H9 (cell line): ENCODE results near the gene TNFRSF6B. TPM values are rescaled to one million over a fixed set of nuclear protein-coding genes. Genes with fewer than 3 reads are reported as not detected.

Source experiments
- DNase-seq: peaks from one replicate; pipeline ENCODE4 v3.0.0-alpha.2; 2017
- H2AFZ ChIP-seq: one replicate; pipeline ENCODE4 v1.6.1; 2013; ENCODE audit warnings: mild to moderate bottlenecking, low read length, control low read depth, moderate library complexity
- H2AK5ac ChIP-seq: 2 replicates; pipeline ENCODE4 v1.6.1; 2013; ENCODE audit warnings: low read length, control low read depth, mixed read lengths; ENCODE audit not compliant: insufficient read length
- H2BK120ac ChIP-seq: one replicate; pipeline ENCODE4 v1.6.1; 2013; ENCODE audit warnings: low read depth, mild to moderate bottlenecking, low read length, control low read depth, inconsistent platforms; ENCODE audit not compliant: poor library complexity, severe bottlenecking
- H2BK12ac ChIP-seq: 2 replicates; pipeline ENCODE4 v1.6.1; 2013; ENCODE audit warnings: low read length, control low read depth, mixed read lengths, low read depth; ENCODE audit not compliant: insufficient read length
- H2BK15ac ChIP-seq: 2 replicates; pipeline ENCODE4 v1.6.1; 2013; ENCODE audit warnings: low read depth, low read length, control low read depth
- H2BK20ac ChIP-seq: one replicate; pipeline ENCODE4 v1.6.1; 2013; ENCODE audit warnings: low read depth, mild to moderate bottlenecking, low read length, control low read depth, inconsistent platforms; ENCODE audit not compliant: poor library complexity, severe bottlenecking
- H2BK5ac ChIP-seq: 2 replicates; pipeline ENCODE4 v1.6.1; 2013; ENCODE audit warnings: low read length, control low read depth, mixed read lengths; ENCODE audit not compliant: insufficient read length
- H3K14ac ChIP-seq: 2 replicates; pipeline ENCODE4 v1.6.1; 2013; ENCODE audit warnings: low read length, control low read depth; ENCODE audit not compliant: insufficient read depth
- H3K18ac ChIP-seq: 2 replicates; pipeline ENCODE4 v1.6.1; 2013; ENCODE audit warnings: low read depth, mild to moderate bottlenecking, mixed read lengths, low read length, control low read depth; ENCODE audit not compliant: insufficient read length
- H3K23ac ChIP-seq: 2 replicates; pipeline ENCODE4 v1.6.1; 2013; ENCODE audit warnings: low read length, control low read depth, mixed read lengths, low read depth; ENCODE audit not compliant: insufficient read length
- H3K23me2 ChIP-seq: 2 replicates; pipeline ENCODE4 v1.6.1; 2013; ENCODE audit warnings: low read depth, mild to moderate bottlenecking, mixed read lengths, low read length, control low read depth; ENCODE audit not compliant: insufficient read length, poor library complexity, severe bottlenecking
- H3K27ac ChIP-seq: 2 replicates; pipeline ENCODE4 v1.5.1; 2013; ENCODE audit warnings: low read length, control low read depth, mixed read lengths, low read depth; ENCODE audit not compliant: insufficient read length
- H3K27me3 ChIP-seq: 2 replicates; pipeline ENCODE4 v1.6.1; 2013; ENCODE audit warnings: low read length, control low read depth, inconsistent platforms; ENCODE audit not compliant: insufficient read depth
- H3K4ac ChIP-seq: 2 replicates; pipeline ENCODE4 v1.6.1; 2013; ENCODE audit warnings: low read depth, mild to moderate bottlenecking, control low read depth, inconsistent platforms, low read length, moderate library complexity
- H3K4me1 ChIP-seq: 2 replicates; pipeline ENCODE4 v1.6.1; 2013; ENCODE audit warnings: low read length, control low read depth, inconsistent platforms; ENCODE audit not compliant: insufficient read depth
- H3K4me2 ChIP-seq: 2 replicates; pipeline ENCODE4 v1.6.1; 2013; ENCODE audit warnings: low read length, control low read depth, mixed read lengths; ENCODE audit not compliant: insufficient read length, insufficient read depth
- H3K56ac ChIP-seq: 2 replicates; pipeline ENCODE4 v1.6.1; 2013; ENCODE audit warnings: low read depth, mild to moderate bottlenecking, mixed read lengths, low read length, control low read depth; ENCODE audit not compliant: insufficient read length
- H3K79me1 ChIP-seq: 2 replicates; pipeline ENCODE4 v1.6.1; 2013; ENCODE audit warnings: low read depth, mild to moderate bottlenecking, moderate library complexity, low read length, control low read depth, inconsistent platforms; ENCODE audit not compliant: insufficient read depth, poor library complexity, severe bottlenecking
- H3K79me2 ChIP-seq: 2 replicates; pipeline ENCODE4 v1.6.1; 2013; ENCODE audit warnings: low read length, control low read depth, inconsistent platforms; ENCODE audit not compliant: insufficient read depth
- H3K9ac ChIP-seq: 2 replicates; pipeline ENCODE4 v1.6.1; 2013; ENCODE audit warnings: low read length, control low read depth, mixed read lengths; ENCODE audit not compliant: insufficient read length; ENCODE audit errors: extremely low read depth
- H3K9me3 ChIP-seq: one replicate; pipeline ENCODE4 v1.6.1; 2013; ENCODE audit warnings: low read depth, low read length, inconsistent platforms; ENCODE audit not compliant: control insufficient read depth
- H3T11ph ChIP-seq: one replicate; pipeline ENCODE4 v1.6.1; 2013; ENCODE audit warnings: mild to moderate bottlenecking, low read length, control low read depth, inconsistent platforms
- H4K20me1 ChIP-seq: one replicate; pipeline ENCODE4 v1.6.1; 2013; ENCODE audit not compliant: control insufficient read depth, insufficient read length, insufficient read depth
- H4K5ac ChIP-seq: 2 replicates; pipeline ENCODE4 v1.6.1; 2013; ENCODE audit warnings: low read depth, mild to moderate bottlenecking, mixed read lengths, low read length, control low read depth; ENCODE audit not compliant: insufficient read length
- H4K8ac ChIP-seq: replicated peaks from 2 replicates; pipeline ENCODE4 v1.6.1; 2013; ENCODE audit warnings: low read length, control low read depth, mixed read lengths, low read depth; ENCODE audit not compliant: insufficient read length
- H4K91ac ChIP-seq: 2 replicates; pipeline ENCODE4 v1.6.1; 2013; ENCODE audit warnings: low read depth, mild to moderate bottlenecking, moderate library complexity, mixed read lengths, low read length, control low read depth; ENCODE audit not compliant: insufficient read length
- H3K27ac Mint-ChIP-seq, 3 experiments: 2 replicates in 2 of 3; 3 replicates in 1 of 3; pipeline ENCODE4 v1.8.0; 2020 to 2021; ENCODE audit warnings: mixed read lengths in 3 of 3, mild to moderate bottlenecking in 1 of 3, moderate library complexity in 1 of 3
- H3K27me3 Mint-ChIP-seq: 2 replicates; pipeline ENCODE4 v1.8.0; 2021; ENCODE audit warnings: low read depth, mild to moderate bottlenecking, moderate library complexity, mixed read lengths
- H3K36me3 Mint-ChIP-seq, 3 experiments: 2 replicates in 2 of 3; 3 replicates in 1 of 3; pipeline ENCODE4 v1.8.0; 2020 to 2021; ENCODE audit warnings: low read depth in 3 of 3, mixed read lengths in 3 of 3; ENCODE audit not compliant: insufficient read depth in 1 of 3
- H3K4me1 Mint-ChIP-seq, 2 experiments: 2 replicates each; pipeline ENCODE4 v1.8.0; 2020; ENCODE audit warnings: mixed read lengths in 2 of 2
- H3K4me3 Mint-ChIP-seq, 2 experiments: 2 replicates in 1 of 2; 3 replicates in 1 of 2; pipeline ENCODE4 v1.8.0; 2020 to 2021; ENCODE audit warnings: mild to moderate bottlenecking in 2 of 2, mixed read lengths in 2 of 2, moderate library complexity in 1 of 2
- H3K9me3 Mint-ChIP-seq, 2 experiments: 2 replicates in 1 of 2; 3 replicates in 1 of 2; pipeline ENCODE4 v1.8.0; 2020; ENCODE audit warnings: mild to moderate bottlenecking in 2 of 2, mixed read lengths in 2 of 2, moderate library complexity in 1 of 2
- WGBS: extraction: QIAGEN DNeasy Blood & Tissue Kit; methylation state at CpG from one replicate; pipeline ENCODE4 v1.1.7; 2013; ENCODE audit warnings: missing lambda C conversion rate, low lambda C conversion rate, mixed read lengths; ENCODE audit not compliant: insufficient read length; ENCODE audit errors: extremely low coverage; 5-methylcytosine and 5-hydroxymethylcytosine counted together
- total RNA-seq: library from RNA; stranded (reverse); gene quantifications from 2 replicates; pipeline ENCODE4 v1.2.1, GENCODE V29; 2021
- TF ChIP-seq, protein P1 (sequence below): fragments of 200-600 bp; sonication (generic); conservative IDR thresholded peaks from 3 replicates; pipeline ENCODE4 v1.8.0; 2021; ENCODE audit warnings: antibody characterized with exemption, mild to moderate bottlenecking

Gene TNFRSF6B
- total RNA-seq, 1 experiment from 2014 or later, result not detected

DNA sequence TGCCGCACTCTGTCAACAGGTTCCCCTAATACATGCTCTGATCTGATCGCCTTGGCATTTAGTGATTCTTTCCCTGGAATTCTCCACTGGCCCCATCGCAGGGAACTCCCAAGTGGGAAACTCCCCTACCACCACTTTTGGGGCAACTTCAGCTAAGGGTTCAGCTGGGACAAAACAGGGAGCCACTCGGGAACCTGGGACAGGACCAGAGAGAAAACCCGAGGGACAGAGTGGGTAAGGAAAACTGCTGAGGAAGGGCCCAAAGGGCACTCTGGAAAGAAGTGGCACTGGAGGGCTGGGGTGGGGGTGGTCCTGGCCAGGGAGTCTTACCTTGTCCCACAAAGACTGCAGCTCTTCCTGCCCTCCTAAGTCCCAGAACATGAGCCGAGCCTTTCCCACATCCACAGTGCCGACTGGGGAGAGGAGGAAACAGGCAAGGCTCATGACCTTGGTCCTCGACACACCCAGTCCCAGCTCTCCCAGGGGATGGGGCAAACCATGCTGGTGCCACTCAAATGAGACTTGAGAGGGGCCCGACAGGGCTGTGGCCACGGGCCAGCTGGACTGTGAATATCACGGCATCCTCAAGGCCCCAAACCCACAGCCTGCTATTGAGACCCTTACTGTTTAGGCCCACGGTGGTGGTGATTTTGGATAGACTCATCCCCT lies 9.7 kb downstream of the TNFRSF6B start:
- peaks cover 4% of the 10 kb centered on the region for H3K79me1 ChIP-seq
- H3K27ac ChIP-seq, result no peak overlapping the region
- peaks cover 8 to 16% of the 10 kb centered on the region in 2 experiments for H3K4me1 Mint-ChIP-seq
- H4K20me1 ChIP-seq, result no peaks in the 10 kb centered on the region
- H3K56ac ChIP-seq, result no peak overlapping the region
- H3K4ac ChIP-seq, result no peak overlapping the region
- no CpG with 5 or more reads among the region's 12 CpGs for WGBS
- H3K9ac ChIP-seq, result no peak overlapping the region
- H3K23me2 ChIP-seq, result peaks cover 12% of the 10 kb centered on the region
- no peak overlapping the region for H2AK5ac ChIP-seq
- no peaks in the 10 kb centered on the region for H3K27me3 Mint-ChIP-seq
- no peak overlapping the region for H3K4me2 ChIP-seq
- no peak overlapping the region for H2BK120ac ChIP-seq
- H3K18ac ChIP-seq, result no peak overlapping the region
- no peak overlapping the region for H2BK15ac ChIP-seq
- H3K4me1 ChIP-seq, result no peaks in the 10 kb centered on the region
- no peak overlapping the region for H3K23ac ChIP-seq
- peaks cover 8% of the 10 kb centered on the region; the same call in 1 of the 2 replicates for H3K79me2 ChIP-seq
- no peaks in the 10 kb centered on the region for H3K9me3 ChIP-seq
- peak overlapping the region in 1 of 3 experiments; percentile 38; a peak in 1 of 7 replicates for H3K27ac Mint-ChIP-seq
- H3K14ac ChIP-seq, result no peak overlapping the region
- no peak overlapping the region for H3T11ph ChIP-seq
- TF ChIP-seq, protein P1, sequence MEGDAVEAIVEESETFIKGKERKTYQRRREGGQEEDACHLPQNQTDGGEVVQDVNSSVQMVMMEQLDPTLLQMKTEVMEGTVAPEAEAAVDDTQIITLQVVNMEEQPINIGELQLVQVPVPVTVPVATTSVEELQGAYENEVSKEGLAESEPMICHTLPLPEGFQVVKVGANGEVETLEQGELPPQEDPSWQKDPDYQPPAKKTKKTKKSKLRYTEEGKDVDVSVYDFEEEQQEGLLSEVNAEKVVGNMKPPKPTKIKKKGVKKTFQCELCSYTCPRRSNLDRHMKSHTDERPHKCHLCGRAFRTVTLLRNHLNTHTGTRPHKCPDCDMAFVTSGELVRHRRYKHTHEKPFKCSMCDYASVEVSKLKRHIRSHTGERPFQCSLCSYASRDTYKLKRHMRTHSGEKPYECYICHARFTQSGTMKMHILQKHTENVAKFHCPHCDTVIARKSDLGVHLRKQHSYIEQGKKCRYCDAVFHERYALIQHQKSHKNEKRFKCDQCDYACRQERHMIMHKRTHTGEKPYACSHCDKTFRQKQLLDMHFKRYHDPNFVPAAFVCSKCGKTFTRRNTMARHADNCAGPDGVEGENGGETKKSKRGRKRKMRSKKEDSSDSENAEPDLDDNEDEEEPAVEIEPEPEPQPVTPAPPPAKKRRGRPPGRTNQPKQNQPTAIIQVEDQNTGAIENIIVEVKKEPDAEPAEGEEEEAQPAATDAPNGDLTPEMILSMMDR, result no peak
- H3K9me3 Mint-ChIP-seq, result no peaks in the 10 kb centered on the region
- H3K4me3 Mint-ChIP-seq, result peak overlapping the region; percentile 89 to 91
- H2BK20ac ChIP-seq, result no peak overlapping the region
- no peaks in the 10 kb centered on the region for H3K27me3 ChIP-seq
- no peak overlapping the region for H2BK12ac ChIP-seq
- no peak overlapping the region for H4K91ac ChIP-seq
- no peak overlapping the region for H2AFZ ChIP-seq
- DNase-seq, result no peak
- H4K8ac ChIP-seq, result no peak overlapping the region
- H3K36me3 Mint-ChIP-seq, result peaks cover 36 to 49% (median 48%) of the 10 kb centered on the region in 3 experiments
- H2BK5ac ChIP-seq, result no peak overlapping the region
- no peak overlapping the region for H4K5ac ChIP-seq
